NCI-H1417 treated with DMSO at 0.1 percent for 48 hours (cell line): ENCODE results near the gene STRA8.

Experiments
- DNase-seq: peaks from one replicate; lab custom pipeline; 2025; lab: John Stamatoyannopoulos, UW

The STRA8 gene, protein sequence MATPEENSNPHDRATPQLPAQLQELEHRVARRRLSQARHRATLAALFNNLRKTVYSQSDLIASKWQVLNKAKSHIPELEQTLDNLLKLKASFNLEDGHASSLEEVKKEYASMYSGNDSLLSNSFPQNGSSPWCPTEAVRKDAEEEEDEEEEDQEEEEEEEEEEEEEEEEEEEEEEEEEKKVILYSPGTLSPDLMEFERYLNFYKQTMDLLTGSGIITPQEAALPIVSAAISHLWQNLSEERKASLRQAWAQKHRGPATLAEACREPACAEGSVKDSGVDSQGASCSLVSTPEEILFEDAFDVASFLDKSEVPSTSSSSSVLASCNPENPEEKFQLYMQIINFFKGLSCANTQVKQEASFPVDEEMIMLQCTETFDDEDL

GRCh38 chr7:135233570-135233969 lies at the start of gene STRA8:
TSS of gene STRA8 (plus strand) at chr7:135233838. CDS start at chr7:135240525, 6,687 bp downstream.
- no peak for DNase-seq

- no peak for DNase-seq
Measured at GRCh38 chr7:135184254-135184841, 49.3 kb upstream of the STRA8 start.

GRCh38 chr7:135185471-135186260 lies 48.0 kb upstream of the STRA8 start:
- no peak for DNase-seq

DNA sequence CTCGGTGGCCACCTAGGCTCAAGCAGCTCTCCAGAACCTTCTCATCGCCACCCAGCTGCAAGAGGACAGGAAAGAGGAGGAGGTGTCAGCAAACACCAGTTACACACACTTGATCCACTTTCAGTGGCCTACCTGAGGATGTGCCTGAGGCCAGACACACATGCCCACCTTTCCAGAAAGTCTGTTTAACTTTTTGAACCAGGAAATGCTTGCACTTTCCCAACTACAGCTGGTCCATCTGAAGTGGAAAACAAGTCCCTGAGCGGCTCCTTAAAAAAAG lies 47.4 kb upstream of the STRA8 start:
- DNase-seq: no peak

DNA sequence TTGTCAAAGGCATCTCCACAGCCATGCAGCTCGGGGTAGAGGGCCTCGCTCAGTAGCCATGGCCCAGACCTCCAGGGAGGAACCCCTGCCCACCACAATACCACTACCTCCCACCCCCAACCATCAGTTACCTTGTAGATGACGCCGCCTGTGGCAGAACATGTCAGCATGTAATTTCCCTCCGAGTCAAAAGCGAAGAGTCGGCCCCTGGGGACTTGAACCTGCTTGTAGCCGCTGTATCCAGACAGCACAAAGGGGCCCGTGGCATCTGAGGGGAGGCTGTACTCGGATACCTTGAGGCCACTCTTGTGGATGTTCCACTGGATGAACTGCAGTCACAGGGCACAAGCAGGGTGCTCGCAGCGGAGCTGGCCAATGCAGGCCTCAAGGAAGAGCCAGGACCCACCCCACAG lies 46.8 kb upstream of the STRA8 start:
- DNase-seq: no peak

DNA sequence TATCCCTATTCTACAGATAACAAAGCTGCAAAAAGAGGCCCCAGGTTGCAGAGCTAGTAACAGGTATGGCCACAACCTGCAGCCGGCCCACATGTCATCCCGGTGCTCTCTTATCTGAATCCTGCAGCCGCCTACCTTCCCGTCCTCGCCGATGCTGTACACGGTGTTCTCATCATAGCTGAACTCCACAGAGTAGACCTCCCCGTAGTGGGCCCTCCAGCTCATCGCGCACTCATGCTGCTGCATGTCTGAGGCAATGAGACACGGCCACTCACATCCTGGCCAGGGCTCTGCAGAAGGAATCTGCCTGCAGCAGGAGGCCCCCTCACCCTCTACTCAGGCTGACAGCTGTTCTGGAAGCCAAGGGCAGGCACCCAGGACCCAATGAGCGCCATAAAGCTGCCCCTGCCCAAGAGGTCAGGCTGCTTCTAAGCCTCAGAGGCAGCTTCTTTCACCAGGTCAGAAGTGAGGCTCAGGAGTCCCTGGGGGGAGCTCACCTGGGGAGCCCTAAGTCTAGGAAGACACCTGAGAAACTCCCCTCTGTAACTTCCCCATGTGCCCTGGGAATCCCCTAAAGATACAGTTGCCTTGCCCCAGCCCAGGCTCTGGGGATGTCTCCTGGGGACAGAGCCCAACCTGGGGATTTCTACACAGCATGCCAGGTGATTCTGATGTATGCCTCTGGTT lies 45.2 kb upstream of the STRA8 start:
- DNase-seq: no peak

DNA sequence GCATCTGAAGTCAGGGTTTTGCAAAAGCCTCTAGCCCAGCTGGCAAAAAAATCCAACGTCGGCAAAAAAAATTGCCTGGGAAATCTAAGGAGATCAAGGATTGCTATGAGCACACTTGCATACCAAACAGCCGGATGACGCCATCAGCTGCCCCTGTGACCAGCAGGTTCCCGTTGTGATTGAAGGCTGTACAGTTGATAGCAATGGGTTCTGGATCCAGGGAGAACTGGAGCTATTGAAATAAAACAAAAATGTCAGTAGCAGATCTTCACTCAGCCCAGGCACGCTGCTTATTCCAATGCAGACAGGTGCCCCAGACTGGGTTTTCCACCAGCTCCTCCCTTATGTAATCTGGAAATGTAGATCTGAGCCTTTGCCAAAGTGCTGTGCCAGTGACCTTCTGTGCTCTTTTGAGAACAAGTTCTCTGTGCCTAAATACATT lies 44.4 kb upstream of the STRA8 start:
- DNase-seq: no peak

GRCh38 chr7:135189961-135190360 lies 43.7 kb upstream of the STRA8 start:
- DNase-seq: no peak

- DNase-seq: no peak
Measured at GRCh38 chr7:135190703-135191102, 42.9 kb upstream of the STRA8 start.

DNA sequence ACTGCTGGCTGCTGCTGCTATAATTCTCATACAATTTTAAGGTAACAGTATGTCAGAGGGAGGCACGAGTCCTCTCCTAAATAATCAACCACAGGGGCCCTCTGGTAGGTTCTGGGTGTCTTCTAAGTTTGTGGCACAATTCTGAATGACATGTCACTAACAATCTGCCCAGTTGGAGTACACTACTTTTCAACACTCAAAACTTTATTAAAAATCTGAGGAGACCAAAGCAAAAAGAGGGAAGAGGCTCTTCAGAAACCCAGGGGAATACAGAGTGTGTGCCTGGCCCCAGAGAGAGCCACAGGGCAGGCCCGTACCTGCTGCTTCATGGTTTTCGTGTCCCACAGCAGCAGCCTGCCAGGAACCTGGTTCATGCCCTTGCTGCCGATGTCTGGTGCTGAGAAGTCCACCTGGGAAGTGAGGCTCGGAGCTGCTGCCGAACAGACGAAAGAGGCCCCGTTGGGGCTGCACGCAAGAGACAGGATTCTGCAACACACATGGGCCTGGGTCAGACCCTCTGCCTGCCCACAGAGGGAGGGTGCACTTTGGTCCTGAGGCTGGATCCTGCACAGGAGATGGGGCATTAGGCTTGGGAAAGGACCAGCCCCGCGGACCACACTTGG lies 40.6 kb upstream of the STRA8 start:
- no peak for DNase-seq

DNA sequence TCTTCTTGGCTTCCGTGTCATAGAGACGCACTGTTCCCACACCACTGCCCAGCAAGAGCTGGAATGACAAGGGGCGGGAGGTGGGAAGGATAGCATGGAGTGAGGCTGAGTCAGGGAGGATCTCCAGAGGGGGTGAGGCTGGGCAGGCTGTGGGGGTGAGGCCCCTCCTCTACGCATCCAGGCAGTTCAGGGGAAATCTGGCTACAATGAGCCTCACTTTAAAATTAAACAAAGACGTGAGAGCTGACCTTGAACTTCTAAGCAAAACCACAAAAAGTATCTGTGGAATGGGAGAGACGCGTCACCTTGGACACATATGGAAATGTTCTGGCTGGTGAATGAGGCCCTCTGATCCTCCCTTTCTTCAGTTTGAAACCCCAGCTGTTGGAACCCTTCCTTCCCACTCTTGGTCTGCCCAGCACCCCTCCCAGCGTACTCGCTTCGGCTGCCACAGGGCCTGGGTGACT lies 40.0 kb upstream of the STRA8 start:
- DNase-seq: no peak

GRCh38 chr7:135194494-135195095 lies 39.0 kb upstream of the STRA8 start:
- DNase-seq: no peak

- DNase-seq: no peak
Measured at GRCh38 chr7:135195156-135195555, 38.5 kb upstream of the STRA8 start.

- DNase-seq: no peak
Measured at GRCh38 chr7:135195968-135196629, 37.5 kb upstream of the STRA8 start.

- DNase-seq: no peak
Measured at GRCh38 chr7:135197343-135197742, 36.3 kb upstream of the STRA8 start.

GRCh38 chr7:135197906-135198655 lies 35.6 kb upstream of the STRA8 start:
- no peak for DNase-seq

DNA sequence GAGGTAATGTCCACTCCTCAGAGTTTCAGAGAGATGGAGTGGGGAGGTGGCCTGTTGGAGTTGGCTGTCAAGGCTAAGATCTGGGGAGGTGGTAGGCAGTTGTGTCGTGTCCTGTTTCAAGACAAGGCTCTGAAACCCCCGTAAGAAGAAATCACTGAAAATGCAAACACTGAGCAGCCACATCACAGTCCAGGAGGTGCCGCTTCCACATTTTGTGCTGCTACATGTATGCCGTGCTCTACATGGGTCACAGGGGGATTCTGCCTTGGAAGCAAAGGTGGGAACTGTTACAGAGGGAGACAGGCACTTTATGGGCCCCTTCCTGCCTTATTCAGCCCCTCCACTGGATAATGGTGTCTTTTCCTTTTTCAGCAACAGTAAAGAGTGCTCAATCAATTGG lies 34.2 kb upstream of the STRA8 start:
- DNase-seq: no peak

DNA sequence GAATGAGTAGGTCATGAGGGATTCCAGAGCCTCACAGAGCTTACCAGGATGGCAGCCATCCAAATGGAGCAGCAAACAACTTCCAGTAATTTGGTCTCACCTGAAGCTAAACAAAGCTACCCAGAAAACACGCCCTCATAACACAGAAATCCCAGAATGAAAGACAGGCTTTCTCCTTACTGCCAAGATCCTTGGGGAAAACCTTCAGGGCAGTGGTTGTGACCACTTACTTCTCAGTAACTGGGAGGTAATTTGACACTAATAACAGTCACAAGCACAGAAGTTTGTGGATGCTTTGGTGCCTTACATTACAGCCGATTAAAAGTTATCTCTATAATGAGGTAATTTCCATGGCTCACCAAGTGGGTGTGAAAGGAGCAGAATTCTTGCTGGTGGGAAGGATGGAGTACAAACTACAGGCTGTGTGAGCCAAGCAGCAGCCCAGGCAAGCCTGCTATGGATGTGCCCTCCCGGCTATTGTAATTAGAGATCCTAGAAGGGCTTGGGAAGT lies 32.8 kb upstream of the STRA8 start:
- DNase-seq: no peak

- no peak for DNase-seq
Measured at GRCh38 chr7:135201350-135201749, 32.3 kb upstream of the STRA8 start.

DNA sequence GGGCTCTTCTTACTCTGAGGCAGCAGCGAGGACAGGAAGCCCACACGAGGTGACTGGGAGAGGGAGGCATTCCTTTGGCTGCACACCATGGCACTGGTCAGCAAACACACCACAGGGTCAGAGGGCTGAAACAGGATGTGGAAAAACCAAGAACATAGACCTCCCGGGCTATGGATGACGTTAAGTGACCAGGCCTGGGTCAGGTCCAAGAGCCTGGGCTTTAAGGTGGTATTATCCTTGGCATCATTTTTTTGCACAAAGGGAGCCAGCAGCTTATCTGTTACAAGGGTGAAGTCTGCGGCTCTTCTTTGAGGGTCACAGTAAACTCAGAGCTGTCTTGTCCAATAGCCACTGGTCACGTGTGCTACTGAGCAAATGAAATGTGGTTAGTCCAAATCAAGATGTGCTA lies 29.3 kb upstream of the STRA8 start:
- DNase-seq: no peak
